HT-29 (cell line): ENCODE results near the gene WAC. TPM values are rescaled to one million over a fixed set of nuclear protein-coding genes. Genes with fewer than 3 reads are reported as not detected.
"Not testable (repeated sequence)": the region's sequence is repeated elsewhere in the genome, so short reads cannot be mapped to it uniquely, and the experiment has no call there.

Experiments
- DNase-seq: peaks from one replicate; pipeline ENCODE4 v3.0.0-alpha.2; 2015; ENCODE audit warnings: low spot score
- total RNA-seq: library from RNA; depleted of rRNA; stranded (reverse); fragments of >200 nt; shearing (Covaris generic); gene quantifications from 2 replicates; pipeline ENCODE4 v1.2.3, GENCODE V29; 2014

Gene WAC
- total RNA-seq, 1 experiment from 2014 or later: 47.9 TPM

DNA sequence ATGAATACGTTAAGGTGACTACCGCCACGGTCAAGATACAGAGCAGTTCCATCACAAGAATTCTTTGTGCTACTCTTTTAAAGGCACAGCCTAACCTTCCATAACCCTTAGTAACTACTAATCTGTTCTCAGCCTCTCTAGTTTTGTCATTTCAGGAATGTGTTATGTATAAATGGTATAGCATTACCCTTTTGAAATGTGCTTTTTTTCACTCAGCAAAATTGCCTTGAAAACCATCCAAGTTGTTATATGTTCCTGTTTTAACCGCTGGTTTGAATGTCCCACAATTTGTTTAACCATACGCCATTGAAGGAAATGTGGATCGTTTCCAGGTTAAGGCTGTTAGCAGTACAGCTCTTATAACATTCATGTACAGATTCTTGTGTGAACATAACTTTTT, 32.0 kb downstream of the WAC start:
- DNase-seq: no peak

- DNase-seq: no peak
Observed at GRCh38 chr10:28566458-28567015, 33.6 kb downstream of the WAC start.

DNA sequence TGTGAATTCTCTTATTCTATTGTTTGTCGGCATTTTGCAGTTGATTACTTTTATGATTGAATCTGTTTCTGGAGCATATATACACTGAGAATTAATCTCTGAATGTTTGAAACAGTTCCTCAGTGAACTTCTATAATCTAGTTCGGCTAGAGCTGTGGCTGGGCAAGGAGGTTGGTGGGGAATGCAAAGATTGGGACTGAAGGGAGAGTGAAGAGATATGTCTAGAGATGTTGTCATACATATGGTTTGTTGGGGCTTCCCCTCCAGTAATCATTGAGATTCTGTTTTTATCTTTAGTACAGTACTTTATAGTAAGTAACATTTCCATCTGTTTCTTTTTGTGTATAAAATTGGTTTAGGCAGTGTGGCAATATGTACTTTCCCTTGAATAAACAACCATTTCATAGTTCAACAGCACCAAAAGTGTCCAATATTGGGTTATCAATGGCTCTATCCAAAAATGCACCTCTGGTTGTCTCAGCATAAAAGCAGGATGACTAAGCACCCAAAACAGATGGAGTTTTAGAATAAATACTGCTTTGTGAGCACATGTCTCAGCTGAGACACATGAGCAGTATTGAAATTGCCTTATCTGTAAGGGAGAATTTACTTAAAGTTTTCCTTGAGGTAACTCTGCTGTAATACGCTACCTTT, 36.7 kb downstream of the WAC start:
- no peak for DNase-seq

DNA sequence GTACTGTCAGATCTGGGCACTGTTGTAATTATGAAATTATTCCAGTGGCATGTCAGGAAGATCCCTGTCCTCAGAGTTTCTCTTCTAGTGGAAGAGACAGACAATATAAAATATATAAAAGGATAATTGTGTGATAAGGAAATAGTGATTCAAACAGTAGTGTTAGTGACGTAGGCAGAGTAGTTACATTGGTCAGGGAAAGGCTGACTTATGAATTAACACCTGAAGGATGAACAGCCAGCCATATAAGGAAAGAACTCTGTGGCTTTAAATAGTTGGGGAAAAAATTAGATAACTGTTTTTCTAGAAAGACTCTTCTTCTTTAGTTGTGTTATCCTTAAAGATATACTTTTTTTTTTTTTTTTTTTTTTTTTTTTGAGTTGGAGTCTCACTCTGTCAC, 37.7 kb downstream of the WAC start:
- DNase-seq: no peak

DNA sequence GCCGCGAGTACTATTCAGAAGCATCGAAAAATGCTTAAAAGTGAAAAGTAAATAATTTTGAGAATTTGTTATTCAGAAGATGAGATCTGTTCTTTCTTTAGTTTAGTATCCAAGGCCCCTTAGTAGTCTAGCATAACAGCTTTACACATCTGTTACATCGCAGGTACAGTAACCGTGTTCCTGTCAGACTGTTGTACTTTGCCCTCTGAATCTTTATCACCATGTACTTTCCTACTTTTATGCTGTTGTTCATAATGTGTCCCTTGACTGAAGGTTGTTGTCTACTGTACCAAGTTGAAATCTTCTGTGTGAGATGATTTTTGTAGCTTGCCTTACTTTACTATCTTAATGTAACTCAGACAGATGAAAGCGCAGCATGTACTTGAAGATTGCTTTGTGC, 38.3 kb downstream of the WAC start:
- no peak for DNase-seq

GRCh38 chr10:28574214-28574613, 41.3 kb downstream of the WAC start:
- not testable (repeated sequence) for DNase-seq

GRCh38 chr10:28575852-28576251, 42.9 kb downstream of the WAC start:
- no peak for DNase-seq

DNA sequence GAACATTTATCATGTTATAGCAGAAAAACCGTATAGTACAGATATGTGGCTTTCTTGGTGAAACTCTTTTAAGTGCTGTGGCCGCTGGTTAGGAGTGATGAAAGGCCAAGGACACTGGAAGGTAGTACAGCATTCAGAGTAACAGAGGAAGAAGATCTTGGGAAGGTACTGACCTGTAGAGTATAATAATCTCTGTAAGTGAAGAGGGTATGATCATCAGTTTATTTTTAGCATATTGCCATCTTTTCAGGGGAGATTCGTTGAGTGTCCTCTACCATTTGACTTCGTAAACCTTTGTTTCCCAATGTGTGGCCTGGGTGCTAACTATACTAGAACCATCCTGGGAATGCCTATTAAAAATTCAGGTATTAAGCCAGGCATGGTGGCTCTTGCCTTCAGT, 44.6 kb downstream of the WAC start:
- no peak for DNase-seq

DNA sequence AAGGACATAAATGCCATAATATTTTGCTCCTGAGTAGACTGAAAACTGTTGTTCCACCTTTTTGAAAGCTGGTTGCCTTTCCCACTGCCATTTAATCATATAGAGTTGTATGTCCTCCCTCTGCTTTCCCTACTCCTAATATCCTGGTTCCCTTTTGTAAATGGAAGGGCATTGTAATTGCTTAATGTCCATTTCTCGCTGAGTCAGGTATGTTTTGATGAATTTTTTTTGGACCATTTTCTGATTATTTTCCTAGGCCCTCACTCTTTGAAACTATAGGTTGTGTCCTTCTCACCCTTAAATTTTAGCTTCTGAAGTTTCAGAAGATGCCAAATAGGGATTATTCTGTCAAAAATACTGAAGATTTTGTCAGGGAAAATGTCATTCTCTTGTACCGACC, 45.5 kb downstream of the WAC start:
- no peak for DNase-seq

DNA sequence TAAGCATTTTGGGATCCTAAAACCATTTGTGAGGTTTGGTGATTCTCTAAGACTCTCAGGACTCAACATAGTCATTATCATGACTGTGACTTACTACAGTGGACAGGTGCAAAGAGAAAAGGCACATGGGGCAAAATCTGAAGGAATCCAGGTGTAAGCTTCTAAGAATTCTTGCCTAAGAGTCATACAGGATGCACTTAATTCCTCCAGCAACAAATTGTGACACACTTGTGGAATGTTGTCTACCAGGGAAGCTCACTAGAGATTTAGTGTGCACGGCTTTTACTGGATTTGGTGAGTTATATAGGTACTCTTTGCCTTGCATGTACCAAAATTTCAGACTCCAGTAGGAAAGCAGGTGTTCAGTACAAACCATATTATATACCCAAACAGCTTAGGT, 47.9 kb downstream of the WAC start:
- DNase-seq: no peak

- DNase-seq: no peak
Observed at GRCh38 chr10:28581916-28582315, 49.0 kb downstream of the WAC start.

DNA sequence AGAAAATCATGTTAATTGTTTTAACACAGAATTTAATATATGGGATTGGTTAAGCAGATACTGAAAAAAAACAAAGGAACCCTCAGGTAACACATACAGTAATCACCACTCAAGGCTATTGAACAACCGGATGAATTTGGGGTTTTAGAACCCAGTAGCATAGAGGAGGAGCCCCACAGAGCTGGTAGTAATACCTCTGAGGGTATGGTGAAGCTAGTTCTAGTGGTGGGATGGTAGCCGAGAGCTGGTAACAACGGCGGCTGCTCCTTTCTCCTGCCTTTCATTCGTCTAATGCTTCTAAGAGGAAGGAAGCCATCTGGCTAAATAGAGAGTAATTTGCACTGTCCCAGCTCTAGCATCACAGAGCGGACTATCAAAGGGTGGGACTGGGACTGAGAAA, 52.2 kb downstream of the WAC start:
- DNase-seq: no peak

- no peak for DNase-seq
Observed at GRCh38 chr10:28586176-28586575, 53.3 kb downstream of the WAC start.

- DNase-seq: no peak
Observed at GRCh38 chr10:28587270-28587969, 54.5 kb downstream of the WAC start.

DNA sequence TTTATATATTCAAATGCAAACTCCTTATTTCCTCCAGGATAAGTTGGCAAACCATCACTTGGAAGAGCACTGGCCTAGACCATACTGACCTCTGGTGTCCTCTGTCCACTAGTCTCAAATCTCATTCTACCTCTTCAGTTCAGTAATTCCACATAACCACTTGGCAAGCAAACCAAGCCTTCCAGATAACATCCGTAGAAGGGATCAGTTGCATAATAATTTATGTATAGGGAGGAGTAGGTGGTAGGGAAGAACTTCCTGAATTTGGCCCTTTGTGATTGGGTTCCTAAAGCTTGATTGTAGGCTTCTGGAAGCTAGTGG, 55.0 kb downstream of the WAC start:
- DNase-seq: peak; percentile 6

DNA sequence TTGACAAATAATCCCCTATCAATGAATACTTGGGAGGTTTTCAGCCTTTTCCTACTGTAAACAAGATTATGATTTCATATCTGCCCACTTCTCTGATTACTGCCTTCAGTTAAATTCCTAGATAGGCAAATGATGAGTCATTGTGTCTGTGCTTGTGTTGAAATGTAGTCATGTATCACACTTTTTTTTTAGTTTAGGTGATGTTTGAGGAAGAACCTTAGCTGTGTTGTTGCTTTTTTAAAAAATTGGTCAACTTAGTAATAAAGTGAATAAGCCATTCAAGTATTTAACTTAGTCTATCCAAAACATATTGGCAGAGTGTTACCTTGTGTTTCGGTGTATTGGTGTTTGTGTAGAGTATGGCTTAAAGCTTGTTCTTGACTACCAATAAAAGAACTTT, 60.0 kb downstream of the WAC start:
- no peak for DNase-seq

GRCh38 chr10:28593811-28594210, 60.9 kb downstream of the WAC start:
- no peak for DNase-seq

DNA sequence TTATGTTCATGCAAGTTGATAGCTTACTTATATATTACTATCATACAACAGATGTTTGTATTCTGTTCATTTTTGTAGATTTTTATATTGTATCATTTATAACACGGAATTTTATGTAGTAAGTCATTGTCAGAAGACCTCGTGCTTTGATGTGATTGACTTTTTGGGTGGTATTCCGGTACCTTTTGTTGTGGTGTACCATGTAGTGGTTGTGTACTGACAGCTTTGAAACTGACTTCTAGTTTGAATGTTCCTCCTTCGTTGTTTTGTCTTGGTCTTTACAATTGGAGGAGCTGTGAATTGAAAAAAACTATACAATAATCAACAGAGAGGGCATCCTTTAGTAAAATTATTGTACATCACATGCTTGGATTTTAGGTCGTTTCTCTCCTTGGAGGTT, 61.5 kb downstream of the WAC start:
- no peak for DNase-seq

- DNase-seq: no peak
Observed at GRCh38 chr10:28595613-28596012, 62.7 kb downstream of the WAC start.

DNA sequence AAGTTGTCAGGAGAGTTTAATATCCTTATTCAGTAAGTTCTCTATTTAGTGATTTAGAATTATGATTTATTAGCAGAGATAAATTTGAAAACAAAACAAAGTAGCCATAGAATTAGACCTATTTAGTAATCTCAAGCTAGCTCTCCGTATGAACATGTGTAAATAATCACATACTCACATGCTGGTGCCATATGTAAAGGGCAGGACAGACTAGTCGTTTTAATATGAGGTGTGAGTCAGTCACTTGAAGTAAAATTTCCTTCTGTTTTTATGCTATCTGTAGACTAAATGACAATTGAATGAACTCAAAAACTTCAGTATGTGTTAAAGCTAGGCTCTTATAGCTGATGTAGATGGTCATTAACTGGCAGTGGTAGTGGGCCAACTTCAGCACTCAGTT, 67.1 kb downstream of the WAC start:
- DNase-seq: no peak

GRCh38 chr10:28601012-28601411, 68.1 kb downstream of the WAC start:
- no peak for DNase-seq

- no peak for DNase-seq
Observed at GRCh38 chr10:28604567-28605536, 71.9 kb downstream of the WAC start.
